Panc1 (cell line): ENCODE measurements around the gene ABCC4. TPM values are rescaled to one million over a fixed set of nuclear protein-coding genes. Genes with fewer than 3 reads are reported as not detected.
A peak's percentile ranks its signal among the peaks of the same experiment; 100 is the strongest.

ENCODE experiments used
- ATAC-seq: fragments of 200-7000 bp; cut with Tn5 transposase; 2 replicates; pipeline ENCODE4 v1.9.1; 2020; ENCODE audit warnings: mild to moderate bottlenecking, moderate library complexity
- BruUV-seq: library from RNA; stranded (reverse); fragments of 400-500 nt; replicated peaks from 2 replicates; lab custom pipeline; 2021; lab: Mats Ljungman, UMichigan
- CTCF ChIA-PET: fragments of 300-600 bp; sonication (Branson Sonifier 250); formaldehyde crosslinking; loops from one replicate; lab custom pipeline; 2022; ENCODE audit warnings: antibody characterized with exemption; lab: Charles Lee
- POLR2A ChIA-PET: fragments of 300-600 bp; sonication (Branson Sonifier 250); formaldehyde crosslinking; loops from one replicate; lab custom pipeline; 2022; ENCODE audit warnings: antibody characterized with exemption; lab: Charles Lee
- DNase-seq: peaks from one replicate; pipeline ENCODE4 v3.0.0-alpha.2; 2010; ENCODE audit warnings: low read depth, low spot score
- H3K27ac ChIP-seq: 2 replicates; pipeline ENCODE4 v1.5.1; 2011; ENCODE audit warnings: mild to moderate bottlenecking, low read length, inconsistent platforms
- H3K27me3 ChIP-seq: fragments of 200-500 bp; sonication (Bioruptor generic); 2 replicates; pipeline ENCODE4 v1.6.0; 2014; ENCODE audit warnings: low read length, inconsistent platforms; ENCODE audit not compliant: control insufficient read depth, insufficient read depth
- H3K36me3 ChIP-seq: fragments of 200-500 bp; sonication (Bioruptor generic); 2 replicates; pipeline ENCODE4 v1.5.1; 2014; ENCODE audit warnings: inconsistent platforms, mild to moderate bottlenecking, low read length, moderate library complexity; ENCODE audit not compliant: control insufficient read depth, insufficient read depth
- H3K4me1 ChIP-seq: 2 replicates; pipeline ENCODE4 v1.5.1; 2011; ENCODE audit warnings: inconsistent platforms, mild to moderate bottlenecking, low read length, moderate library complexity; ENCODE audit not compliant: control insufficient read depth, insufficient read depth
- H3K4me3 ChIP-seq, 2 experiments: 2 replicates each; pipeline ENCODE4 v1.5.1; 2011 to 2012; ENCODE audit warnings: low read depth in 2 of 2, low read length in 2 of 2, mild to moderate bottlenecking in 2 of 2, inconsistent platforms in 1 of 2, moderate library complexity in 1 of 2
- H3K9me3 ChIP-seq: fragments of 200-500 bp; sonication (Bioruptor generic); 2 replicates; pipeline ENCODE4 v1.5.1; 2014; ENCODE audit warnings: low read depth, mild to moderate bottlenecking, inconsistent platforms, low read length, moderate library complexity; ENCODE audit not compliant: control insufficient read depth, insufficient read depth
- CTCF ChIP-seq: fragments of 450-650 bp; IDR thresholded peaks from 2 replicates; pipeline ENCODE4 v1.5.1; 2017; ENCODE audit warnings: mild to moderate bottlenecking
- POLR2AphosphoS5 ChIP-seq: IDR thresholded peaks from 2 replicates; pipeline ENCODE4 v1.6.1; 2012; ENCODE audit warnings: mild to moderate bottlenecking, low read depth, low read length, moderate library complexity
- REST ChIP-seq, 2 experiments: IDR thresholded peaks; 2 replicates each; pipeline ENCODE4 v1.6.1; 2011 to 2012; ENCODE audit warnings: low read depth in 2 of 2, control low read depth in 1 of 2, low read length in 1 of 2, mild to moderate bottlenecking in 1 of 2, moderate library complexity in 1 of 2; ENCODE audit not compliant: insufficient read depth in 1 of 2
- SIN3A ChIP-seq: IDR thresholded peaks from 2 replicates; pipeline ENCODE4 v1.6.1; 2012; ENCODE audit warnings: low read depth, mild to moderate bottlenecking, low read length, moderate library complexity, borderline replicate concordance; ENCODE audit not compliant: insufficient read depth
- TCF7L2 ChIP-seq: IDR thresholded peaks from 2 replicates; pipeline ENCODE4 v1.6.1; 2011; ENCODE audit warnings: mild to moderate bottlenecking, low read depth, low read length, inconsistent platforms
- in situ Hi-C: cut with HindIII; loops from 2 replicates; pipeline ENCODE4 v1.10.0; 2016; ENCODE audit warnings: low sequenced_read_pairs, low pct_unique_long_range_greater_than_20kb
- intact Hi-C: fragments of 100-400 bp; cut with micrococcal nuclease; formaldehyde crosslinking; loops from one replicate; pipeline ENCODE4 v1.10.0; 2022; ENCODE audit not compliant: unreplicated experiment
- total RNA-seq: library from RNA; stranded (reverse); gene quantifications from one replicate; pipeline ENCODE4 v1.2.1, GENCODE V29; 2021; ENCODE audit not compliant: unreplicated experiment

ABCC4 gene
- total RNA-seq, 1 experiment from 2014 or later = 69.3 TPM

- DNase-seq (no peak), ATAC-seq (no peak)
- CTCF ChIA-PET = interaction anchor here (0.5 kb wide), 1 partner anchor 19 kb away, joined by 7 read pairs; no protein-coding TSS in a partner anchor
- H3K4me1 ChIP-seq = peaks cover 15% of the 10 kb centered on the region
- TSS peak; percentile 4 for BruUV-seq
- no peaks in the 10 kb centered on the region for H3K27me3 ChIP-seq
- no peak overlapping the region; a peak in 1 of 4 replicates for H3K4me3 ChIP-seq
- no peak overlapping the region; the same call in 1 of the 2 replicates for H3K27ac ChIP-seq
- in situ Hi-C loops (no loop called here), intact Hi-C loops (no loop called here)
- POLR2A ChIA-PET = no interaction called here
- H3K36me3 ChIP-seq = peaks cover 5% of the 10 kb centered on the region
- no peaks in the 10 kb centered on the region for H3K9me3 ChIP-seq
- TF ChIP-seq TCF7L2 = no peak
- no peak for TF ChIP-seq REST (IDR thresholded peaks at IDR 0.05; ENCODE audit: insufficient read depth in 1 of 2, low read depth in 2 of 2, low read length in 1 of 2)
- TF ChIP-seq POLR2AphosphoS5 = no peak
- no peak for TF ChIP-seq CTCF
- no peak for TF ChIP-seq SIN3A
These were observed 147.4 kb downstream of the ABCC4 start for GRCh38 chr13:95153647-95154412.

- in situ Hi-C loops = no loop called here
- CTCF ChIA-PET = no interaction called here
These were observed 149.2 kb downstream of the ABCC4 start for GRCh38 chr13:95151942-95152587.

More at GRCh38 chr13:95151942-95152587, 149.2 kb downstream of the ABCC4 start:
- Histone ChIP-seq H3K9me3 (no peaks in the 10 kb centered on the region), H3K4me3 (no peak overlapping the region), H3K4me1 (peaks cover 15% of the 10 kb centered on the region), H3K27ac (peak overlapping the region; percentile 34; the same call in 1 of the 2 replicates), H3K27me3 (no peaks in the 10 kb centered on the region), H3K36me3 (peaks cover 5% of the 10 kb centered on the region)
- no peak for TF ChIP-seq POLR2AphosphoS5
- TF ChIP-seq TCF7L2 = no peak
- TF ChIP-seq REST (IDR thresholded peaks at IDR 0.05; ENCODE audit: insufficient read depth in 1 of 2, low read depth in 2 of 2, low read length in 1 of 2) = no peak
- TF ChIP-seq SIN3A = no peak
- no peak for TF ChIP-seq CTCF
- no TSS peak for BruUV-seq
- POLR2A ChIA-PET = no interaction called here
- DNase-seq (no peak), ATAC-seq (no peak)
- intact Hi-C loops = no loop called here
